HG03066 (cell line): Measurements from ENCODE around the gene HOOK1.
"Not testable (repeated sequence)": the region's sequence is repeated elsewhere in the genome, so short reads cannot be mapped to it uniquely, and the experiment has no call there.

Experiments
- ATAC-seq: cut with Tn5 transposase; IDR thresholded peaks from one replicate; pipeline ENCODE4 v1.9.1; 2021; ENCODE audit warnings: low read depth; ENCODE audit not compliant: unreplicated experiment

HOOK1 gene

DNA sequence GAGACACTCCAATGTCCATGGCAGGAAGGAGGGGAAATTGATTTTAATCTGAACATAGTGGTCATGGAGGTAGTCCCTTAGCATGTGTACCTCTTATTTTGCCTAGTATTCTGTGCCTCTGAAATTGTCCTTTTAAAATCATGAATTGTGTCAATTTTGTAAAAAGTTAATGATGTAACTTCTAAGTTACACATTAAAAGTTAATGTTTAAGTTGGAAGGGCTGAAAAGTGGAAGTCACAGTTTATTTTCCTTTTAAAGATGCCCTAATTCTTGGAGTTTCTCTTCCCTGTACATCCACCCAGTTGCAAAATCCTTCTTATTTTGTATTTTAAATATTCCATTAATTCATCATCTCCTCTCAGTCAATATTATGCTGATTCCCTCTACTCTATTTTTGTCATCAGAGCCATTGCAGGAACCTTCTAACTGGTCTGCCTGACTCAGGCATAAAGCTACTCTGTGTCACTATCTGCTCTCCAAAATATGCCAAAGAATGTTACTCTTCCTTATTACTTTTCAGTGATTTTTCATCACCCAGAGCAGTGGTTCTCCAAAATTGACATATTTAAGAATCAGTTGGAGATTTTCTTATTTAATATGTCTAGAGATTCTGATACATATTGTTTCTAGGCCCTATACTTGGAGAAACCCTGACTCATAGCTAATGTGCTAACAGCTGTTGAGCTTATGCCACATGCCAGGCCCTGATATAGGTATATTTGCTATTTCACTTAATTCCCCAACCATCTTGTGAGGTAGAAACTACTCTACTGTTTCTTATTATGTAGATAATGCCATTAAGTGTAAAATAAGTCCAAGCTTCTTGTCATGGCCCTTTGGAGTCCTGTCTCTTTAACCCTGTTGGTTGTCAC lies 5.1 kb downstream of the HOOK1 start:
- ATAC-seq = no peak

DNA sequence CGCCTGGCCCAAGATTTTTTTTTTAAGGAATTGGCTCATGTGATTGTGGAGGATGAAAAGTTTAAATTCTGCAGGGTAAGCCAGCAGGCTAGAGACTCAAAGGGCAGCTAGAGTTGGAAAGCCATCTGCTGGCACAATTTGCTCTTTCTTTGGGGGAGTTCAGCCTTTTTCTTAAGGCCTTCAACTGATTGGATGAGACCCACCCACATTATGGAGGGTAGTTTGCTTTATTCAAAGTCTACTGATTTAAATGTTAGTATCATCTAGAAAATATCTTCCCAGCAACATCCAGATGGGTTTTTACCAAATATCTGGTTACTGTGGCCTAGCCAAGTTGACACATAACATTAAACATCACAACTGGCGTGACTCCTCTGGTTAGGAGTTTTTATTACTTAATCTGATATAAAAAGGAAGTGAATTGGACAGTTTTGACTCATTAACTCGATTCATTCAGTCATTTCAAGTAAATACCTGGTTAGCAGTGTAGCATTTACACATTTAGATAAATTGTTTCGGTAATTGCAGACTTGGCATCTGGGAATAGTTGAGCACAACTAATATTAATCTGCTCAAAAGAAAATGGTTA lies 12.4 kb downstream of the HOOK1 start:
- no peak for ATAC-seq

DNA sequence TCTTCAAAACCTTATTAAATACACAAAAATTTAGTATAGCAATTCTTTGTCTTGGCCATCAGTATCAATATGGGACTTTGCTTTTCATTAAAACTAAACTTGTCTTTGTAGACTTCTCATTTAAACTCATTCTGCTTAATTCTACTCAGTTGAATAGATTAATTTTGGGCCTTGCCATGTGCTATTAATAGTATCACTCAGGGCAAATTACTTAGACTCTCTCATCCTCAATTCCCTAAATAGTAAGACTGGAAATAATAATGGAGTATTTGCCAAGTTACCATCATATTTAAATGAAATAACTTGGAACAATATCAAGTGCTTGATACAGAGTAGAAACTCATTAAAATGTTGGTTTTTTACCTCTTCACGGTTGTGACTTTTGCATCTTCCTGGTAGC lies 13.4 kb downstream of the HOOK1 start:
- ATAC-seq = no peak

DNA sequence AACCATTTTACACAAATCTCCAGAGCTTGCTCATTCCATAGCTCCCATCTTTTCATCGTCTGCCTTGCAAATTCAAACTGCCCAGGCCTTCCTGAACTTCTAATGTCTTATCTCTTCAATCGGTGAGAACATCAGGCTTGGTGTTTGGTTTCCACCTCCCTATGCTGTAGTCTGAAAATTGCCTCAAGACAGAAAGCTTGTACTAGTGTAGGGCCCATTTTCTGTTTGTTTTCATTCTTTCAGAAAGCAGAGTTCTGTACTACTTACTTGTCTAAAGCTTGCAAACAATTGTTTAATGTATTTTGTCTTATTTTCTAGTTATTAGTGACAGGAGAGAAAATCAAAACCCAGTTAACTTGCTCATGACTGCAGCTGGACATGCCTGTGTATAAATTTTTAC lies 16.8 kb downstream of the HOOK1 start:
- no peak for ATAC-seq

DNA sequence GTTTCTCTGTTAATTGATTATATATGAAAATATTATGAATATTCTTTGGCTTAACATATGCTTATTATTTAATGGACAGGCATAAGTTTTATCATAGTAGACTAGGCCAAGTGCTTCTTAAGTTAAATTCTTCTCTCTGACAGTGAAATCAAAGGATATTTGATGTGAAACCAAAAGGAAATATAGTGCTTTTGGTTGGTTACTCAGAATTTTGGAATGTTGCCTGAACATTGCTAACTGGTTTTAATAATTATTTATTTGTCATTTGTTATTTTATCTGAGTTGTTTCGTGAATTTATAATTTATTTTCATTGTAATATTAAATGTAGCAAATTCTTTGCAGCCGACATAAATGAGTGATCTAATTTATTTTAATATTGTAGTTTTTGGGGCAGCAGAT lies 18.3 kb downstream of the HOOK1 start:
- no peak for ATAC-seq

DNA sequence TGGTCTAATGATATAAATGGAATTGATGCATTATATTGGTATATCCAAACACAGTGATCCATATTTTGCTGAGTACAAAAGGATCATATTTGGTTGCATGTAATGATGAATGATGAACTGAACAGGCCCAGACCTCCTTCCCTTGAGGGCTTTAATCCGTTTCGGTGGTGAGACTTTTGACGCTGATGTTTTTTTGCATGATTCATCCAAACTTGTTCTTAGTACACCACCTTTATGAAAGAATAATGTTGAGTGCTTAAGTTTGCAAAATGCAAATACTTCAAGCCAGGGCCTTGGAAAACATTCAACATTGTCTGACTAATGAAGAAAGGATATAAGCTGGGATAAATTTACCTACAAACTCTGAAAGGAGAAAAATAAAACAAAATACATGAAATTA lies 19.2 kb downstream of the HOOK1 start:
- ATAC-seq = no peak

DNA sequence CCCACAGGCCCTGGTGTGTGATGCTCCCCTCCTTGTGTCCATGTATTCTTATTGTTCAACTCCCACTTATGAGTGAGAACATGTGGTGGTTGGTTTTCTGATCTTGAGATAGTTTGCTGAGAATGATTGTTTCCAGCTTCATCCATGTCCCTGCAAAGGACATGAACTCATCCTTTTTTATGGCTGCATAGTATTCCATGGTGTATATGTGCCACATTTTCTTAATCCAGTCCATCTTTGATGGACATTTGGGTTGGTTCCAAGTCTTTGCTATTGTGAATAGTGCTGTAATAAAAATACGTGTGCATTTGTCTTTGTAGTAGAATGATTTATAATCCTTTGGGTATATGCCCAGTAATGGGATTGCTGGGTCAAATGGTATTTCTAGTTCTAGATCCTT lies 23.1 kb downstream of the HOOK1 start:
- not testable (repeated sequence) for ATAC-seq

DNA sequence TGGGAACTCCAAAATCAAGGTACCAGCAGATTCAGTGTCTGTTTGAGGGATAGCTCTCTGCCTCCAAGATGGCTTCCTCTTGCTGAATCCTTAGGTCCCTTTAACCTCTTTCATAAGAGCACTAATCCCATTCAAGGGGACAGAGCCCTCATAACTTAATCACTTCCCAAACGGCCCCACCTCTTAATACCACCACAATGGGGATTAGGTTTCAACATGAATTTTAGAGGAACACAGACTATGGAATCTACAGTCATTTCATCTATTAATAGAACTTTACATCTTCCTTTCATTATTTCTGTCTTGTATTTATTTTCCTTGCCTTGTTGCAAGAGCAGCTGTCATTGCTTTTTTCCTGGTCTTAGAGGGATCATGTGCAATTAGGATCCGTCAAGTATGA lies 30.3 kb downstream of the HOOK1 start:
- ATAC-seq = no peak

DNA sequence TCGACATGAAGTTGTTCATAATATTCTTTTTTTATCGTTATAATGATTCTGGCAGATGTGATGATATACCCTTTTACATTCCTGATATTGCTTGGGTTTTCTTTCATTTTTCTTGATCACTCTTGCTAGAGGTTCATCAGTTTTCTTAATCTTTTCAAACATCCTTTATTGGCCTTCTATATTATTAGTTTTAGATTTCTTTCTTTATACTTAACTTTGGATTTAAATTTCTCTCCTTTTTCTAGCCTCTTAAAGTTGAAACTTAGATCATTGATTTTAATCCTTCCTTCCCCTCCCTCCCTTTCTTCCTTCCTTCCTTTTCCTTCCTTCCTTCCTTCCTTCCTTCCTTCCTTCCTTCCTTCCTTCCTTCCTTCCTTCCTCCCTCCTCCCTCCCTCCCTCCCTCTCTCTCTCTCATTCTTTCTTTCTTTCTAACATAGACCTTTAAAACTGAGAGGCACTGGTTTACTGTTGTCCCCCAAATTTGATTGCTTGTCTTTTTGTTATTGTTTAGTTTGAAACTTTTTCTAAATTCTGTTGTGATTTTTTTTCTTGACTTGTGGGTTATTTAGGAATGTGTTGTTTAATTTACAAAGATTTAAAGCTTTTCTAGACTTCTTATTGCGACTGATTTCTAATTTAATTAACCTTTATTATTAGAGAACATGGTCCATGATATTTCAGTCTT lies 31.6 kb downstream of the HOOK1 start:
- ATAC-seq = no peak

DNA sequence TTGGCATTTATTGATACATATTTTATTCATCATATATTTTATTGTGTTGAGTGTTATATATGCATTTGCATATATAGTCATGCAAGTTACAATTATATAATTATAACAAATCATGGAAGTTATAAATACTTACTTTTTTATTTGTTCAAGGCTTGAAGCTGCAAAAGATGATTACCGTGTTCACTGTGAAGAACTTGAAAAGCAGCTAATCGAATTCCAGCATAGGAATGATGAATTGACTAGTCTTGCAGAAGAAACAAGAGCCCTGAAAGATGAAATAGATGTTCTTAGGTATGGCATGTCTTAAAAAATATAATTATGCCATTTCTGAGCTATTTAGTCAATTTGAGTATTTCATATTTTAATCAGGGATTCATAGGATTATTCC lies 32.1 kb downstream of the HOOK1 start:
- no peak for ATAC-seq

DNA sequence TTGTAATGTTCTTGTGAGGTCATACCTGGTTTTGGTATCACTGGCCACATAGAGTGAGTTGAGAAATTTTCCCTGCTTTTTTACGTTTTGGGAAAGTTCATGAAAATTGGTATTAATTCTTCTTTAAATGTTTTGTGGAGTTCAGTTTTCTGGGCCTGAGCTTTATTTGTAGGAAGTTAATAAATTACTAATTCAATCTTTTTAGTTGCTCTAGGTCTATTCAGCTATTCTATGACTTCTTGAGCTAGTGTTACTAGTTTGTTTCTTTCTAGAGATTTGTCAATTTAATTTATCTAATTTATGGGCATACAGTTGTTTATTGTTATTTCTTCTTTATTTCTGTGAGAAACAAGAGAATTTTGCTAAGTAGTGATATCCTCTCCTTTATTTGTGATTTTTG lies 37.4 kb downstream of the HOOK1 start:
- ATAC-seq = no peak

DNA sequence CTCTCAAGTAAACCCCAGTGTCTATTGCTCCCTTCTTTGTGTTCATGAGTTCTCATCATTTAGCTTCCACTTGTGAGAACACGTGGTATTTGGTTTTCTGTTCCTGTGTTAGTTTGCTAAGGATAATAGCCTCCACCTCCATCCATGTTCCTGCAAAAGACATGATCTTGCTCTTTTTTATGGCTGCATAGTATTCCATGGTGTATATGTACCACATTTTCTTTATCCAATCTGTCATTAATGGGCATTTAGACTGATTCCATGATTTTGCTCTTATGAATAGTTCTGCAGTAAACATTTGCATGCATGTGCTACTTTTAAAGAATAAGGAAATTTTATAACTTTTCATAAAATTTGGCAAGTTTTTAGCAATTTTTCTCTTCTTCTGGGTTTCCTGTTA lies 40.5 kb downstream of the HOOK1 start:
- not testable (repeated sequence) for ATAC-seq

DNA sequence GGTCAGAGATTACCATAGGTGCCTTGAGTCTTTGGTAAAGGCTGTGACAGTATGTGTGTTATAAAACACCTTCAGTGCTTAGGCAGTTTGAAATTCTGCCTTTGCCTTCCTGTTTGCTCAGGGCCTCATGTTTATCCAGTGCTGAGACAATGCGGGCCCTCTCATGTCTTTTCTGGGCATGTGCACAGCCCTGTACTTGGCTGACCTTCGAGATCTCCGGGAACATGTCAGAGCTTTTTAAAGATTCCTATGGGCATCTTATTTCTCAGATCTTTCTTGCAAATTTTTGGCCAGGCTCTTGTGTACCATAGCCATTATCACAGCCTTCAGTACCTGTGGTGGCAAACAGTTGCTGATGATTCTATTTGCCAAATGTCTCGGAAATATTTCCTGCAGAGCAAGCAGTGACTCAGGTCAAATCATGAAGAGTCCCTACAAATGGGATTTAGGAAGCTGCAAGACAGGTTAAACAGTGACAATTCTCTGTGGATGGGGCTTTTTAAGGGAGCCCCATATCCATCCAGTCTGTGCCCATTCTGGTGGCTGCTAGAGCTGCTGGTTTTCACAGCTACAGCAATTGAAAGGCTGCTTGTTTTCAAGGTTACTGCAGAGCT lies 42.1 kb downstream of the HOOK1 start:
- no peak for ATAC-seq

DNA sequence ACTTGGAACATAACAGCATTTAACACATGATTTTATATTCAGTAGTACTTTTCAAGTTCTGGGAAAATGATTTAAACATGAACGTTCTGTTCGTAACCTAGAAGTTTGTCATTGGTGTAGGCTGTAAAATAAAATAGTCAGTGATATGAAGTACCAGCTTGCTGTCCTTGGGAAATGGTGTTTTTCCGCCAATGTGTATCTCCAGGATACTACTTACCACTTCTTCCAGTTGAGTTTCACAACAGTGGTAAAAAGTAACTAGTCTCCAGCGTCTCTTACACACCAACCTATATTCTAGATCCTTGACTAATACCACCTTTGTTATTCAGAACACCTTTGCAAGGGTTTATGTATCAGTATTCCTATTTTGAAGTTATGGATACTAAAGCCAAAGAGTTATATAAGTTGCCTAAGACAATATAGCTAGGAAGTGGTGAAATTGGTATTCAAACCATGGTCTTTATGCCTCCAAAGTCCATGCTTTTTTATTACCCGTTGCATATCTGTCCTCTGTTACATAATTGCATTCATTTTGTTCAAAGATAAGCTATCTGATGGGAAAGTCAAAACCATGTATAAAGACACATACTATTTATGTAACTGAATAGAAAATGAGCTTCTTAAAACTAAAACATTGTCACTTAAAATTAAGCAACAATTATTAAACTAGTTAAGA lies 43.1 kb downstream of the HOOK1 start:
- ATAC-seq = no peak

DNA sequence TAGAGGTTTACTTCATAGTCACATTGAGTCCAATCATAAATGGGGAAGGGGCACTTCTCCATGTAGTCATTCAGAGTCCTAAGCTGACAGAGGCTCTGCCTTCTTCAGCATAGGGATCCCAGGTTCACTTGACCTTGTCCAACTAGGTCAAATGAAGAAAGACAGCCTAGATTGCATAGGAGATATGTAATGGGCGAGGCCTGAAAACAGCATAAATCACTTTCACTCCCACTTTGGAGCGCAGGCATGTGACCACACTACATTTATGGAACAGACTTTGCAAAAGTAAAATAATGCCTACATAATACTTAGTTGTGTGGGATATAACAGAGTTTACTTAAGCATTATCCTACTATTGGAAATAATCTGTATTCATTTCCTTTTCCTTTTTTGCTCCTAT lies 51.7 kb downstream of the HOOK1 start:
- ATAC-seq = no peak

DNA sequence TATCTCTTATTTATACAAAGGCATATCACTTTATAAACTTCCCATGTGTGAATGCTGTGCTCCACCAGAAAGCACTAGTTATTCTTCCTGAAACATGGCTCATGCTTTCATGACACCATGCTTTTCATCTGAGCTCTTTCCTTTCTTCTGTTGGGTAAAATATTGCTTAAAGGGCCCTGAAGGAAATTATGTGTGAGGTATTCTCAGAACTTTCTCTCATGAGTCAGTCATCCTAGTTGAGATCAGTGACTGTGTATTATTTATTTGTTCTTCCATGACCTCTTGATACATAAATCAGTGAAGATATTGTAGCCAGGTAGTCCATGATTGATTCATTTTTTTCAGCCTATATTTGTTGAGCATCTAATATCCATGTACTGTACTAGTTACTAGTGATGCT lies 57.0 kb downstream of the HOOK1 start:
- ATAC-seq = no peak

DNA sequence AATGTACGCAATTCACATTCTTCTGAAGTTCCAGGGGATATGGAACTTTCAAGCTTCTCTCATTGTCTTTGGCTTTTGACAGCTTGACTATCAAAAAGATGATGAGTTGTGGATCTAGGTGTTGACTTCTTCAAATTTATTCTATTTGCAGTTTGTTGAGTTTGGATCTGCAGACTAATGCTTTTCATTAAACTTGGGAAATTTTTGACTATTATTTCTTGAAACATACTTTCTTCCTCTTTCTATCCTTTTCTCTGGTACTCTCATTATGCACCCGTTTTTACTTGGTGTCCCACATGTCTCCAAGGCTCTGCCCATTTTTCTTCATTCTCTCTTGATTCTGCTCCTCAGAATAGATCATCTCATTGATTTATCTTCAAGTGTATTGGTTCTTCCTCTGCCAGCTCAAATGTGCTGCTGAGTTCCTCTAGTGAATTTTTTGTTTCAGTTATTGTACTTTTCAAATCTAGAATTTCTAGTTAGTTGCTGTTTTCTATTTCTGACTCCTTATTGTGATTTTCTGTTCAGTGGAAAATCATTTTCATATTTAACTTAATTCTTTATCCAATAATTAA lies 62.4 kb downstream of the HOOK1 start:
- ATAC-seq = no peak

DNA sequence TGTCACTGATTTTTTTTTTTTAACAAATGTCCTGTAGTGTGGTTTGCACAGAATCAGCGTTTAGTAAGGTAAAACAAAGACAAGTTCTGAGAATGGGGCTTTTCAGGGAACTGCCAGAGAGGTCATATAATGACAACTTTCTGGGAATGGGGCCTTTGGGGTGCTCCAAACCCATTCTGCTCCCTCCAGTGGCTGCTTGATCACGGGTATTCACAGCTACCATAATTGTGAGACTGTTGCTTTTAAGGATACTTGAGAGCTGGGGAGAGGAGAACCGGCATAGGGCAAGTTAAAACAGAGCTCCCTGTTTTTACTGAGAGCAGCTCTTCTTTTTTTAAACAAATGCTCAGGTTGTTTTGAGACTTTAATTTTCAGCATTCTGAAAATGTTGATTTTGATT lies 63.6 kb downstream of the HOOK1 start:
- no peak for ATAC-seq

DNA sequence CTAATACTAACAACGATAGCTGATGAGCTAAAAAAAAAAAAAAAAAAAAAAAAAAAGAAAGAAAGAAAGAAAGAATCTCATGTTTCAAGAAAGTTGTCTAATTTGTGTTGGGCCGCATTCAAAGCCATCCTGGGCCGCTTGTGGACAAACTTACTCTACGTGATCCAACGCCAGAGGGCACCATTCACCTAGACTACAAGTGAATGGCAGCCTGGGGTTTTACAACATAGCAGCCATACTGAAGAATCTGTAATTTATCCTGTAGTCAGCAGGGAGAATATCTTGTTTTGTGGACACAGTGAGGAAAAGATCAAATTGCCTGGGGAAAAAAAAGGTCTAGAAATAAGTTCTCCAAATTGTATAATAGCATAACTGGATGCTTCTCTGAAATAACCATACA lies 64.8 kb downstream of the HOOK1 start:
- ATAC-seq = no peak

DNA sequence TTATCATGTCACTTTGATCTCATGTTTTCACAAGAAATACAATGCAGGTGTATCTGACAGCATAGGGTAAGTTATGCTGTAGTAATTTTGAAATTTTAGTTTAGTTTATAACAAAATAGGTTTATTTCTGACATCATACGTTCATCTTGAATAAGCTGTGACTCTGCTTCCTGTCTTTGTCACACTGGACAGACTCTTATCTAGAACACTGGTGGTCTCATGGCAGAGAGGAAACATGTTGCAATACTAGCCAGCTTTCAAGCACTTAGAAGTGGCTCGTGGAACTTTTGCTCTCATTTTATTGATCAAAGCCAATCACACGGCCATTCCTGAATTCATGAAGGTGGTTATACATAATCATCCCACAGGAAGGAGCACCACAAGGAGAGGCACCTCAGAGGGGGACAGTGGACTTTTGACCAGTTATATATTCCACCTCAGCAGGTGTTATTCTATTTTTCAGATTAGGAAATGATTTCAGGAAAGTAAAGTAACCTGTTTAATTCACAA lies 65.3 kb downstream of the HOOK1 start:
- ATAC-seq = no peak
